Measurements from ENCODE around the gene C1orf35.

C1orf35 gene

DNA sequence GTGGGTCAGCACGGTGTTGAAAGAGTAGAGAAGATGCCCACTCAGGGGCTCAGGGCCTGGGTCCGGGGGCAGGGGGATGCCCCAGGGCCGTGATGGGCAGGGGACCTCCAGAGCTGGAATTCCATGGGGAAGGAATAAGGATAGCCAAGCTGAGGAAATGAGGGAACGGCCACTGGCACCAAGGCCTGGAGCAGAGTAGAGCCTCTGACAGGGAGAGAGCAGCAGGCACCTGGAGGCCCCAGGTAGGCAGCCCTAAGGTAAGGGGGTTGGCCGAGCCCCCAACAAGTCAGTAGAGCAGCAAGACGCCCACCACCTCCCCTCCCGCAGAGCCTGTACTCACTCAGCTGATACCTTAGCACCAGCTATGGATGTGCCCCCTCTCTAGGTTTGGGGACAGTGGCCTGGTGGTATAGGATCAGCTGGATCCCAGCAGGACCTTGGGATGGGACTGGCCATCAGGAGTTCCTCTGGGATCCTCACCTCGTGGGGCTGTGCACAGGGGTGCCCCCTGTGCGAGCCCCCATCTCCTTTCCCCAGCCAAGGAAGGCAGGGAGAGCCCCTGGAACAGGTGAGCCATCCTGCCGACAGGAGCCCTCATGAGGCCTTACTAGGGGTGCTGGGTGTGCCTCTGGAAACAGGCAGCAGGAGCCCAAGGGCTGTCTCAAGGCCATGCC, 41.6 kb downstream of the C1orf35 start:
- Histone ChIP-seq H3K27me3 (ENCODE audit: insufficient read depth, low read length) (peaks cover 58% of the 10 kb centered on the region), H3K4me3 (ENCODE audit: low read depth, low read length) (no peak overlapping the region)

GRCh38 chr1:228060458-228061190, 42.5 kb downstream of the C1orf35 start:
- Histone ChIP-seq H3K79me2 (ENCODE audit: control insufficient read depth, insufficient read depth, low read length, unreplicated experiment) (no peaks in the 10 kb centered on the region), H3K4me1 (ENCODE audit: control insufficient read depth, insufficient read depth, low read length, unreplicated experiment) (peaks cover 8% of the 10 kb centered on the region), H2AFZ (ENCODE audit: low read length, unreplicated experiment) (peak overlapping the region; percentile 40), H3K36me3 (ENCODE audit: insufficient read depth, low read length) (no peaks in the 10 kb centered on the region), H3K27me3 (ENCODE audit: insufficient read depth, low read length) (peaks cover 59% of the 10 kb centered on the region), H3K4me3 (ENCODE audit: low read depth, low read length) (peak overlapping the region; percentile 61), H3K27ac (ENCODE audit: low read depth, low read length) (no peak overlapping the region)

More for the DNA sequence above, 41.6 kb downstream of the C1orf35 start:
- Histone ChIP-seq H3K79me2 (ENCODE audit: control insufficient read depth, insufficient read depth, low read length, unreplicated experiment) (no peaks in the 10 kb centered on the region), H2AFZ (ENCODE audit: low read length, unreplicated experiment) (no peak overlapping the region), H3K36me3 (ENCODE audit: insufficient read depth, low read length) (no peaks in the 10 kb centered on the region), H3K4me1 (ENCODE audit: control insufficient read depth, insufficient read depth, low read length, unreplicated experiment) (peaks cover 8% of the 10 kb centered on the region), H3K27ac (ENCODE audit: low read depth, low read length) (no peak overlapping the region)

DNA sequence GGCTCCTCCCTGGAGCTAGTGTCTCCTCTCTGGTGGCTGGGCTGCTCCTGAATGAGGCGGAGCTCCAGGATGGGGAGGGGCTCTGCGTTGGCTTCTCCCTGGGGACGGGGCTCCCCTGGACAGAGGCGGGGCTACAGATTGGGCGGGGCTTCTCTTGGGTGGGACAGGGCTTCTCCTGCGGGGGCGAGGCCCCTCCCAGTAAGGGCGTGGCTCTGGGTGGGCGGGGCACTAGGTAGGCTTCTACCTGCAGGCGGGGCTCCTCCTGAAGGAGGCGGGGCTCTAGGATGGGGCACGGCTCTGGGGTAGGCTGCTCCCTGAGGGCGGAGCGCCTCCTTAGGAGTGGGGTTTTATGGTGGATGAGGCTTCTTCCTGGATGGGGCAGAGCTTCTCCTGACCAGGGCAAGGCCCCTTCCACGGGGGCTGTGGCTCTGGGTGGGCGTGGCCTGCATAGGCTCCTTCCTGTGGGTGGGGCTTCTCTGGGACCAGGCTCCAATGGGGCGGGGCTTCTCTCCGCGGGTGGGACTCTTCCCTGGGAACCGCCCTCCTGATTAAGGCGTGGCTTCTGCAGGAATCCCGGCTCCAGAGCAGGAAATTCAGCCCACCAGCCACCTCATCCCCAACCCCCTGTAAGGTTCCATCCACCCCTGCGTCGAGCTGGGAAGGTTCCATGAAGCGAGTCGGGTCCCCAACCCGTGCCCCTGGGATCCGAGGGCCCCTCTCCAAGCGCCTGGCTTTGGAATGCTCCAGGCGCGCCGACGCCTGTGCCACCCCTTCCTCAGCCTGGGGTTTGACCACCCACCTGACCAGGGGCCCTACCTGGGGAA, 43.3 kb downstream of the C1orf35 start:
- H2AFZ ChIP-seq (ENCODE audit: low read length, unreplicated experiment), result no peak overlapping the region
- peaks cover 60% of the 10 kb centered on the region for H3K27me3 ChIP-seq (ENCODE audit: insufficient read depth, low read length)
- H3K79me2 ChIP-seq (ENCODE audit: control insufficient read depth, insufficient read depth, low read length, unreplicated experiment), result no peaks in the 10 kb centered on the region
- H3K4me1 ChIP-seq (ENCODE audit: control insufficient read depth, insufficient read depth, low read length, unreplicated experiment), result peaks cover 8% of the 10 kb centered on the region
- peak overlapping the region; percentile 61 for H3K4me3 ChIP-seq (ENCODE audit: low read depth, low read length)
- no peaks in the 10 kb centered on the region for H3K36me3 ChIP-seq (ENCODE audit: insufficient read depth, low read length)
- no peak overlapping the region for H3K27ac ChIP-seq (ENCODE audit: low read depth, low read length)

DNA sequence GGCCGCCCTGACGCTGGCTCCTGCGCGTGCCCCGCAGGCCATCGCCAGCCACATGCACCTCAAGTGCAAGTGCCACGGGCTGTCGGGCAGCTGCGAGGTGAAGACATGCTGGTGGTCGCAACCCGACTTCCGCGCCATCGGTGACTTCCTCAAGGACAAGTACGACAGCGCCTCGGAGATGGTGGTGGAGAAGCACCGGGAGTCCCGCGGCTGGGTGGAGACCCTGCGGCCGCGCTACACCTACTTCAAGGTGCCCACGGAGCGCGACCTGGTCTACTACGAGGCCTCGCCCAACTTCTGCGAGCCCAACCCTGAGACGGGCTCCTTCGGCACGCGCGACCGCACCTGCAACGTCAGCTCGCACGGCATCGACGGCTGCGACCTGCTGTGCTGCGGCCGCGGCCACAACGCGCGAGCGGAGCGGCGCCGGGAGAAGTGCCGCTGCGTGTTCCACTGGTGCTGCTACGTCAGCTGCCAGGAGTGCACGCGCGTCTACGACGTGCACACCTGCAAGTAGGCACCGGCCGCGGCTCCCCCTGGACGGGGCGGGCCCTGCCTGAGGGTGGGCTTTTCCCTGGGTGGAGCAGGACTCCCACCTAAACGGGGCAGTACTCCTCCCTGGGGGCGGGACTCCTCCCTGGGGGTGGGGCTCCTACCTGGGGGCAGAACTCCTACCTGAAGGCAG, 44.0 kb downstream of the C1orf35 start:
- Histone ChIP-seq H3K27me3 (ENCODE audit: insufficient read depth, low read length) (peaks cover 61% of the 10 kb centered on the region), H3K36me3 (ENCODE audit: insufficient read depth, low read length) (no peaks in the 10 kb centered on the region), H3K79me2 (ENCODE audit: control insufficient read depth, insufficient read depth, low read length, unreplicated experiment) (no peaks in the 10 kb centered on the region), H3K4me1 (ENCODE audit: control insufficient read depth, insufficient read depth, low read length, unreplicated experiment) (peaks cover 8% of the 10 kb centered on the region), H3K4me3 (ENCODE audit: low read depth, low read length) (no peak overlapping the region), H2AFZ (ENCODE audit: low read length, unreplicated experiment) (no peak overlapping the region), H3K27ac (ENCODE audit: low read depth, low read length) (no peak overlapping the region)

GRCh38 chr1:228058172-228058948, 44.8 kb downstream of the C1orf35 start:
- H3K36me3 ChIP-seq (ENCODE audit: insufficient read depth, low read length), result no peaks in the 10 kb centered on the region
- H3K4me1 ChIP-seq (ENCODE audit: control insufficient read depth, insufficient read depth, low read length, unreplicated experiment), result peaks cover 8% of the 10 kb centered on the region
- H3K4me3 ChIP-seq (ENCODE audit: low read depth, low read length), result no peak overlapping the region
- H3K27me3 ChIP-seq (ENCODE audit: insufficient read depth, low read length), result peaks cover 68% of the 10 kb centered on the region
- no peak overlapping the region for H2AFZ ChIP-seq (ENCODE audit: low read length, unreplicated experiment)
- no peaks in the 10 kb centered on the region for H3K79me2 ChIP-seq (ENCODE audit: control insufficient read depth, insufficient read depth, low read length, unreplicated experiment)
- no peak overlapping the region for H3K27ac ChIP-seq (ENCODE audit: low read depth, low read length)

Measured in ACC112 (cell line).